GM12878 (cell line): ENCODE measurements around the gene PPP5C. TPM values are rescaled to one million over a fixed set of nuclear protein-coding genes. Genes with fewer than 3 reads are reported as not detected.

Experiments used
- ATAC-seq: fragments of 200-7000 bp; cut with Tn5 transposase; 3 replicates; pipeline ENCODE4 v1.9.1; 2020; ENCODE audit warnings: mild to moderate bottlenecking, moderate library complexity
- BruUV-seq: library from RNA; stranded (reverse); fragments of 400-500 nt; replicated peaks from 2 replicates; lab custom pipeline; 2021; lab: Mats Ljungman, UMichigan
- CTCF ChIA-PET: fragments of 300-600 bp; sonication (Branson Sonifier 250); formaldehyde crosslinking; extraction: SDS; loops from one replicate; lab custom pipeline; 2021; ENCODE audit warnings: inconsistent platforms; lab: Yijun Ruan, JAX
- POLR2A ChIA-PET: fragments of 350-600 bp; formaldehyde crosslinking; extraction: SDS; loops from one replicate; lab custom pipeline; 2021; ENCODE audit warnings: inconsistent platforms; lab: Charles Lee
- RAD21 ChIA-PET: fragments of 300-600 bp; sonication (Branson Sonifier 250); formaldehyde crosslinking; loops from one replicate; lab custom pipeline; 2023; ENCODE audit warnings: antibody characterized with exemption; ENCODE audit not compliant: unreplicated experiment; lab: Charles Lee
- SMC1A ChIA-PET: fragments of 300-600 bp; sonication (Branson Sonifier 250); formaldehyde crosslinking; loops from one replicate; lab custom pipeline; 2023; ENCODE audit not compliant: unreplicated experiment, uncharacterized antibody; lab: Charles Lee
- DNase-seq: peaks from one replicate; pipeline ENCODE4 v3.0.0-alpha.2; 2011; ENCODE audit warnings: low read depth, low spot score
- FAIRE-seq: peaks from 3 replicates; lab custom pipeline; 2011; peaks lifted over from hg19 to GRCh38; lab: Jason Lieb, UNC
- H2AFZ ChIP-seq: 2 replicates; pipeline ENCODE4 v1.6.0; 2011; ENCODE audit warnings: low read depth, low read length, control low read depth; ENCODE audit not compliant: control insufficient read depth
- H3K27ac ChIP-seq: 2 replicates; pipeline ENCODE4 v1.5.1; 2011; ENCODE audit warnings: control low read depth; ENCODE audit not compliant: control insufficient read depth, insufficient read depth
- H3K27me3 ChIP-seq, 2 experiments: replicated peaks in 1 of 2; 2 replicates each; pipeline versions ENCODE4 v1.6.0 to v1.6.1; 2011; ENCODE audit warnings: low read length in 1 of 2; ENCODE audit not compliant: control insufficient read depth in 2 of 2, insufficient read depth in 2 of 2
- H3K36me3 ChIP-seq, 2 experiments: 2 replicates each; pipeline ENCODE4 v1.5.1; 2011; ENCODE audit warnings: low read length in 1 of 2; ENCODE audit not compliant: control insufficient read depth in 2 of 2, insufficient read depth in 2 of 2
- H3K4me1 ChIP-seq: 2 replicates; pipeline ENCODE4 v1.6.1; 2011; ENCODE audit warnings: mild to moderate bottlenecking, low read length, moderate library complexity, mixed read lengths; ENCODE audit not compliant: control insufficient read depth, insufficient read depth
- H3K4me2 ChIP-seq: 2 replicates; pipeline ENCODE4 v1.6.0; 2011; ENCODE audit warnings: control low read depth; ENCODE audit not compliant: control insufficient read depth, insufficient read depth
- H3K4me3 ChIP-seq: fragments of 200-600 bp; sonication (generic); 2 replicates; pipeline ENCODE4 v1.5.1; 2016
- H3K79me2 ChIP-seq: 2 replicates; pipeline ENCODE4 v1.6.0; 2011; ENCODE audit warnings: low read length; ENCODE audit not compliant: control insufficient read depth, insufficient read depth
- H3K9ac ChIP-seq: 2 replicates; pipeline ENCODE4 v1.8.0; 2011; ENCODE audit warnings: low read length, control low read depth, mixed read lengths; ENCODE audit not compliant: control insufficient read depth, insufficient read depth
- H3K9me3 ChIP-seq: replicated peaks from 3 replicates; pipeline ENCODE4 v1.5.1; 2011; ENCODE audit warnings: mild to moderate bottlenecking, low read length; ENCODE audit not compliant: control insufficient read depth, insufficient read depth
- H4K20me1 ChIP-seq: 2 replicates; pipeline ENCODE4 v1.6.0; 2011; ENCODE audit not compliant: control insufficient read depth, insufficient read depth
- BCL11A ChIP-seq: IDR thresholded peaks from 2 replicates; pipeline ENCODE4 v1.6.1; 2011; ENCODE audit warnings: low read depth, low read length
- ESRRA ChIP-seq: IDR thresholded peaks from 2 replicates; pipeline ENCODE4 v1.6.1; 2012; ENCODE audit warnings: mild to moderate bottlenecking, low read length, improper control_type of control experiment
- SIX5 ChIP-seq: IDR thresholded peaks from 2 replicates; pipeline ENCODE4 v1.6.1; 2011; ENCODE audit warnings: mild to moderate bottlenecking, low read depth, low read length, moderate library complexity; ENCODE audit not compliant: severe bottlenecking
- SP1 ChIP-seq: IDR thresholded peaks from one replicate; pipeline ENCODE4 v1.6.1; 2011; ENCODE audit warnings: low read depth, low read length
- ZNF274 ChIP-seq: IDR thresholded peaks from one replicate; pipeline ENCODE4 v1.8.0; 2011; ENCODE audit not compliant: insufficient read length, insufficient read depth
- WGBS: methylation state at CpG from one replicate; pipeline ENCODE4 v1.1.6; 2016; ENCODE audit warnings: low lambda C conversion rate; ENCODE audit not compliant: insufficient replicate concordance, insufficient coverage; ENCODE audit errors: missing lambda C conversion rate; 5-methylcytosine and 5-hydroxymethylcytosine counted together
- in situ Hi-C: fragments of 300-500 bp; cut with MboI; formaldehyde crosslinking; loops from 9 replicates; pipeline ENCODE4 v1.14.3; 2018; ENCODE audit warnings: mixed read lengths
- intact Hi-C: fragments of 100-400 bp; cut with micrococcal nuclease; formaldehyde crosslinking; loops from one replicate; pipeline ENCODE4 v1.14.2; 2022; ENCODE audit not compliant: unreplicated experiment
- polyA plus RNA-seq, 11 experiments: library from polyadenylated mRNA; depleted of rRNA in 4 of 11; unstranded in 6 of 11; stranded (reverse) in 5 of 11; fragments of >200 nt; fragmentation: Nextera tagmentation in 4 of 11; fragmentation: Illumina TruSeq in 1 of 11; extraction: Ambion mirVana in 4 of 11; extraction: Trizol in 1 of 11; gene quantifications; 1 replicate in 1 of 11; 2 replicates in 10 of 11; pipeline versions ENCODE4 v1.2.1 to v1.2.3, GENCODE V29; 2011 to 2016; ENCODE audit warnings: inconsistent platforms in 2 of 11, missing spikeins in 2 of 11, low read depth in 1 of 11
- total RNA-seq, 4 experiments: library from RNA; depleted of rRNA in 3 of 4; stranded (reverse); fragments of >200 nt in 3 of 4; fragmentation: Illumina TruSeq in 1 of 4; extraction: Trizol in 1 of 4; gene quantifications; 2 replicates each; pipeline versions ENCODE4 v1.2.1 to v1.2.3, GENCODE V29; 2013 to 2021
- TF ChIP-seq, protein P1 (sequence below): fragments of 450-650 bp; IDR thresholded peaks from 2 replicates; pipeline ENCODE4 v1.6.1; 2018; ENCODE audit warnings: mild to moderate bottlenecking, low read depth, moderate library complexity; ENCODE audit not compliant: partially characterized antibody

The PPP5C gene
- total and polyA plus RNA-seq, 10 of the 15 experiments (the other 5 are each of a cell fraction or from before 2014, with no cell fraction given): 1.1 to 154 (median 94.5) TPM

DNA sequence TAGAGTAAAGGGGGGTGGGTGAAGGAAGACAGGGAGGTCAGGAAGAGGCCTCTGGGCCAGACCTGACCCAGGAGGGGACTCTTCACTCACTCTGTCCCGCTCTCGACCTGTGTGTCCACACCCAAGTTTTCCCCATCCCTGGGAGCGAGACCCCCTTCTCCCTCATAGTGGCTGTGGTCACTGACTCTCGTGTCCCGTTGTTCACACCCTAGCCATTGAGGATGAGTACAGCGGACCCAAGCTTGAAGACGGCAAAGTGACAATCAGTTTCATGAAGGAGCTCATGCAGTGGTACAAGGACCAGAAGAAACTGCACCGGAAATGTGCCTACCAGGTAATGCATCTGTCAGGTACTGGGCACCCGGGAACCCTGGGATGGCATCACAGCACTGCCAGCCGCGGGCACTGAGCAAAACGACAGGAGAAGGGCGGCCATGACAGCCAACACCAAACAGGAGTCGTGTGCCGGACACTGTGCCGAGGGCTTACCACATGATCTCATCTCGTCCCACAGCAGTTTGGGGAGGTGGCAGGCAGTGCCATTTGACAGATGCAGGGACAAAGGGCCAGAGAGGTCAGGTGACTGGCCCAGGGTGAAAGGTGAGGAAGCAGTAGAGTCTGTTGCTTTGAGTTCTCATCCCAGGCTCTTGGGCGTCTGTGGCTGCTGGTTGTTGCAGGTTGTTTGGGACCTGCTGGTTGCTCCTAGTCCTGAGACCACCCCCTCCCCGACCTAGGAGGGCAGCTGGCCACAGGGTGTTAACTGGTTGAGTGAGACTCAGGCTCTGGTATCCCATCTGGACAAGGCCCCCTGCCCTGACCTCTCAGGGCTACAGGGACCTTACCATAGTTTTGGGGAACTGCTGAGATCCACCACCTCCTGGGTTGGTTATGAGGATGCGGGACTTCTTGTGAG lies 29.6 kb downstream of the PPP5C start:
- 96% methylated on average over 20 of the region's 20 CpGs for WGBS
- Histone ChIP-seq H3K27ac (no peak overlapping the region), H3K36me3 (peaks cover 16 to 24% of the 10 kb centered on the region in 2 experiments), H3K27me3 (no peaks in the 10 kb centered on the region), H2AFZ (no peak overlapping the region), H3K4me1 (peaks cover 3% of the 10 kb centered on the region), H4K20me1 (no peaks in the 10 kb centered on the region; the same call in 1 of the 2 replicates), H3K9ac (no peak overlapping the region), H3K4me3 (no peak overlapping the region), H3K9me3 (no peaks in the 10 kb centered on the region), H3K4me2 (no peak overlapping the region), H3K79me2 (no peaks in the 10 kb centered on the region; the same call in none of the 2 replicates)
- RAD21 ChIA-PET: no interaction called here
- TF ChIP-seq SIX5 (no peak), SP1 (no peak), ZNF274 (no peak), BCL11A (no peak), ESRRA (no peak)
- TF ChIP-seq, protein P1, sequence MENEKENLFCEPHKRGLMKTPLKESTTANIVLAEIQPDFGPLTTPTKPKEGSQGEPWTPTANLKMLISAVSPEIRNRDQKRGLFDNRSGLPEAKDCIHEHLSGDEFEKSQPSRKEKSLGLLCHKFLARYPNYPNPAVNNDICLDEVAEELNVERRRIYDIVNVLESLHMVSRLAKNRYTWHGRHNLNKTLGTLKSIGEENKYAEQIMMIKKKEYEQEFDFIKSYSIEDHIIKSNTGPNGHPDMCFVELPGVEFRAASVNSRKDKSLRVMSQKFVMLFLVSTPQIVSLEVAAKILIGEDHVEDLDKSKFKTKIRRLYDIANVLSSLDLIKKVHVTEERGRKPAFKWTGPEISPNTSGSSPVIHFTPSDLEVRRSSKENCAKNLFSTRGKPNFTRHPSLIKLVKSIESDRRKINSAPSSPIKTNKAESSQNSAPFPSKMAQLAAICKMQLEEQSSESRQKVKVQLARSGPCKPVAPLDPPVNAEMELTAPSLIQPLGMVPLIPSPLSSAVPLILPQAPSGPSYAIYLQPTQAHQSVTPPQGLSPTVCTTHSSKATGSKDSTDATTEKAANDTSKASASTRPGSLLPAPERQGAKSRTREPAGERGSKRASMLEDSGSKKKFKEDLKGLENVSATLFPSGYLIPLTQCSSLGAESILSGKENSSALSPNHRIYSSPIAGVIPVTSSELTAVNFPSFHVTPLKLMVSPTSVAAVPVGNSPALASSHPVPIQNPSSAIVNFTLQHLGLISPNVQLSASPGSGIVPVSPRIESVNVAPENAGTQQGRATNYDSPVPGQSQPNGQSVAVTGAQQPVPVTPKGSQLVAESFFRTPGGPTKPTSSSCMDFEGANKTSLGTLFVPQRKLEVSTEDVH: no peak
- CTCF ChIA-PET: interaction anchor here (1.8 kb wide), 1 partner anchor 8 kb away, joined by 5 read pairs; no protein-coding TSS in a partner anchor
- in situ Hi-C loops: no loop called here
- intact Hi-C loops: no loop called here
- BruUV-seq: no TSS peak
- POLR2A ChIA-PET: no interaction called here
- ATAC-seq (no peak), DNase-seq (no peak), FAIRE-seq (no peak)
- SMC1A ChIA-PET: no interaction called here
